OCI-LY7 (cell line): ENCODE results near the gene DDIT4. TPM values are rescaled to one million over a fixed set of nuclear protein-coding genes. Genes with fewer than 3 reads are reported as not detected.

Source experiments
- BruUV-seq: library from RNA; stranded (reverse); fragments of 400-500 nt; replicated peaks from 2 replicates; lab custom pipeline; 2021; lab: Mats Ljungman, UMichigan
- CTCF ChIA-PET: fragments of 300-600 bp; sonication (Branson Sonifier 250); formaldehyde crosslinking; loops from one replicate; lab custom pipeline; 2022; ENCODE audit warnings: antibody characterized with exemption; ENCODE audit not compliant: unreplicated experiment; lab: Charles Lee
- POLR2A ChIA-PET: fragments of 300-600 bp; sonication (Branson Sonifier 250); formaldehyde crosslinking; loops from one replicate; lab custom pipeline; 2022; ENCODE audit warnings: antibody characterized with exemption; lab: Charles Lee
- DNase-seq: peaks from one replicate; pipeline ENCODE4 v3.0.0-alpha.2; 2015; ENCODE audit warnings: low spot score
- H2AFZ ChIP-seq: fragments of 200-600 bp; sonication (generic), shearing (Covaris generic); 2 replicates; pipeline ENCODE4 v1.6.1; 2014; ENCODE audit warnings: mild to moderate bottlenecking, antibody characterized with exemption, low read length, moderate library complexity
- H3K27ac ChIP-seq: fragments of 200-600 bp; sonication (generic); 2 replicates; pipeline ENCODE4 v1.5.1; 2014; ENCODE audit warnings: mixed run types, low read depth, mild to moderate bottlenecking, moderate library complexity, low read length, inconsistent platforms; ENCODE audit not compliant: poor library complexity, severe bottlenecking
- H3K36me3 ChIP-seq: fragments of 200-600 bp; sonication (generic); 2 replicates; pipeline ENCODE4 v1.6.1; 2014; ENCODE audit warnings: mild to moderate bottlenecking, antibody characterized with exemption, low read length, moderate library complexity, mixed read lengths; ENCODE audit not compliant: insufficient read depth
- H3K4me1 ChIP-seq: fragments of 200-600 bp; sonication (generic); 2 replicates; pipeline ENCODE4 v1.5.1; 2014; ENCODE audit warnings: mild to moderate bottlenecking, low read length; ENCODE audit not compliant: insufficient read depth, poor library complexity, severe bottlenecking
- H3K4me2 ChIP-seq: fragments of 200-600 bp; sonication (generic); 2 replicates; pipeline ENCODE4 v1.6.1; 2014; ENCODE audit warnings: mild to moderate bottlenecking, low read length
- H3K4me3 ChIP-seq: fragments of 200-600 bp; sonication (generic); 2 replicates; pipeline ENCODE4 v1.5.1; 2014; ENCODE audit warnings: mild to moderate bottlenecking, low read depth, low read length; ENCODE audit not compliant: poor library complexity, severe bottlenecking
- H3K79me2 ChIP-seq: fragments of 200-600 bp; sonication (generic); 2 replicates; pipeline ENCODE4 v1.6.1; 2016; ENCODE audit warnings: low read depth, mild to moderate bottlenecking, low read length, moderate library complexity, mixed read lengths; ENCODE audit not compliant: insufficient read depth
- H3K9me2 ChIP-seq: fragments of 200-600 bp; sonication (generic); 2 replicates; pipeline ENCODE4 v1.6.1; 2016; ENCODE audit warnings: mild to moderate bottlenecking, low read length, mixed read lengths; ENCODE audit not compliant: insufficient read depth
- H3K9me3 ChIP-seq: fragments of 200-600 bp; sonication (generic); 2 replicates; pipeline ENCODE4 v1.6.1; 2014; ENCODE audit warnings: mild to moderate bottlenecking, mixed run types, low read length, mixed read lengths
- H4K20me1 ChIP-seq: fragments of 200-600 bp; sonication (generic); 2 replicates; pipeline ENCODE4 v1.6.1; 2014; ENCODE audit warnings: mild to moderate bottlenecking, antibody characterized with exemption, low read length, moderate library complexity, mixed read lengths; ENCODE audit not compliant: insufficient read depth
- CTCF ChIP-seq: fragments of 200-600 bp; sonication (generic); conservative IDR thresholded peaks from 2 replicates; pipeline ENCODE4 v1.5.1; 2014; ENCODE audit warnings: mild to moderate bottlenecking, antibody characterized with exemption, low read length, moderate library complexity, mixed read lengths
- EZH2phosphoT487 ChIP-seq: fragments of 200-600 bp; sonication (generic); IDR thresholded peaks from 2 replicates; pipeline ENCODE4 v1.6.1; 2018; ENCODE audit warnings: low read depth, borderline replicate concordance, mild to moderate bottlenecking, mixed run types, antibody characterized with exemption, low read length, moderate library complexity, mixed read lengths
- intact Hi-C: fragments of 100-400 bp; cut with micrococcal nuclease; formaldehyde crosslinking; loops from one replicate; pipeline ENCODE4 v1.10.0; 2022; ENCODE audit not compliant: unreplicated experiment
- total RNA-seq, 2 experiments: library from RNA; depleted of rRNA in 1 of 2; stranded (reverse); fragments of >200 nt in 1 of 2; shearing (Covaris generic) in 1 of 2; gene quantifications; 2 replicates each; pipeline ENCODE4 v1.2.3, GENCODE V29; 2014 to 2022

Gene DDIT4
- total RNA-seq, 2 experiments from 2014 or later: 91.8 to 102 TPM

GRCh38 chr10:72240371-72240770, 33.4 kb upstream of the DDIT4 start:
- intact Hi-C loops: no loop called here
- Histone ChIP-seq H3K4me3 (no peak overlapping the region), H3K4me2 (no peak overlapping the region), H3K36me3 (peaks cover 15% of the 10 kb centered on the region; the same call in 1 of the 2 replicates), H3K79me2 (no peaks in the 10 kb centered on the region), H3K9me3 (no peaks in the 10 kb centered on the region), H4K20me1 (no peaks in the 10 kb centered on the region), H2AFZ (no peak overlapping the region), H3K4me1 (peaks cover 15% of the 10 kb centered on the region), H3K27ac (no peak overlapping the region), H3K9me2 (no peaks in the 10 kb centered on the region)
- no peak for DNase-seq
- ChIA-PET CTCF (interaction anchor here (0.7 kb wide), 1 partner anchor 151 kb away, joined by 4 read pairs; no protein-coding TSS in a partner anchor), POLR2A (interaction anchor here (0.7 kb wide), 1 partner anchor 25 kb away, joined by 4 read pairs; no protein-coding TSS in a partner anchor)
- BruUV-seq: no TSS peak
- TF ChIP-seq EZH2phosphoT487: no peak
- no peak for TF ChIP-seq CTCF

- Histone ChIP-seq H3K4me2 (no peak overlapping the region), H3K27ac (no peak overlapping the region), H3K9me2 (no peaks in the 10 kb centered on the region), H3K36me3 (peaks cover 4% of the 10 kb centered on the region; the same call in 1 of the 2 replicates), H4K20me1 (no peaks in the 10 kb centered on the region), H2AFZ (no peak overlapping the region), H3K9me3 (no peaks in the 10 kb centered on the region), H3K4me1 (peaks cover 20% of the 10 kb centered on the region), H3K4me3 (no peak overlapping the region), H3K79me2 (no peaks in the 10 kb centered on the region)
- ChIA-PET POLR2A (interaction anchor here (1.1 kb wide), 1 partner anchor 33 kb away, joined by 4 read pairs; no protein-coding TSS in a partner anchor), CTCF (no interaction called here)
- no TSS peak for BruUV-seq
- TF ChIP-seq EZH2phosphoT487 (no peak), CTCF (no peak)
- DNase-seq: no peak
- intact Hi-C loops: no loop called here
Measured at GRCh38 chr10:72241691-72242252, 32.0 kb upstream of the DDIT4 start.

- DNase-seq: no peak
- Histone ChIP-seq H3K4me2 (no peak overlapping the region), H3K27ac (no peak overlapping the region), H3K79me2 (no peaks in the 10 kb centered on the region), H3K36me3 (no peaks in the 10 kb centered on the region), H2AFZ (no peak overlapping the region), H3K9me2 (no peaks in the 10 kb centered on the region), H3K4me1 (peaks cover 28% of the 10 kb centered on the region), H3K4me3 (no peak overlapping the region), H4K20me1 (no peaks in the 10 kb centered on the region), H3K9me3 (no peaks in the 10 kb centered on the region)
- TF ChIP-seq CTCF (no peak), EZH2phosphoT487 (no peak)
- POLR2A ChIA-PET: interaction anchor here (0.5 kb wide), 1 partner anchor 57 kb away, joined by 5 read pairs; no protein-coding TSS in a partner anchor
- BruUV-seq: no TSS peak
- CTCF ChIA-PET: no interaction called here
- intact Hi-C loops: no loop called here
Measured at GRCh38 chr10:72242675-72243074, 31.0 kb upstream of the DDIT4 start.
